AG04449 (cell line): ENCODE measurements around the gene PRELP.

Experiments used
- CTCF ChIA-PET: fragments of 350-600 bp; formaldehyde crosslinking; extraction: SDS; loops from one replicate; lab custom pipeline; 2021; ENCODE audit warnings: antibody characterized with exemption; lab: Yijun Ruan, JAX
- POLR2A ChIA-PET: fragments of 400-600, 350-600 bp; formaldehyde crosslinking; extraction: SDS; loops from one replicate; lab custom pipeline; 2020; ENCODE audit warnings: antibody characterized with exemption, inconsistent platforms; lab: Yijun Ruan, JAX
- DNase-seq: peaks from one replicate; pipeline ENCODE4 v3.0.0-alpha.2; 2010; ENCODE audit warnings: low read depth, low spot score
- H3K4me3 ChIP-seq: 2 replicates; pipeline ENCODE4 v1.5.1; 2011; ENCODE audit warnings: low read depth, mild to moderate bottlenecking, control low read depth, low read length
- TF ChIP-seq, protein P1 (sequence below): IDR thresholded peaks from one replicate; pipeline ENCODE4 v1.5.1; 2011; ENCODE audit warnings: mild to moderate bottlenecking, moderate library complexity, low read length, control low read depth, inconsistent platforms; ENCODE audit not compliant: insufficient read depth; ENCODE audit errors: missing control alignments

Gene PRELP

GRCh38 chr1:203456577-203456976 lies 19.0 kb upstream of the PRELP start:
- CTCF ChIA-PET: interaction anchor here (0.9 to 1.6 kb wide), 2 partner anchors 15 to 189 kb away, joined by 3 read pairs; no protein-coding TSS in a partner anchor
- POLR2A ChIA-PET: no interaction called here
- TF ChIP-seq, protein P1, sequence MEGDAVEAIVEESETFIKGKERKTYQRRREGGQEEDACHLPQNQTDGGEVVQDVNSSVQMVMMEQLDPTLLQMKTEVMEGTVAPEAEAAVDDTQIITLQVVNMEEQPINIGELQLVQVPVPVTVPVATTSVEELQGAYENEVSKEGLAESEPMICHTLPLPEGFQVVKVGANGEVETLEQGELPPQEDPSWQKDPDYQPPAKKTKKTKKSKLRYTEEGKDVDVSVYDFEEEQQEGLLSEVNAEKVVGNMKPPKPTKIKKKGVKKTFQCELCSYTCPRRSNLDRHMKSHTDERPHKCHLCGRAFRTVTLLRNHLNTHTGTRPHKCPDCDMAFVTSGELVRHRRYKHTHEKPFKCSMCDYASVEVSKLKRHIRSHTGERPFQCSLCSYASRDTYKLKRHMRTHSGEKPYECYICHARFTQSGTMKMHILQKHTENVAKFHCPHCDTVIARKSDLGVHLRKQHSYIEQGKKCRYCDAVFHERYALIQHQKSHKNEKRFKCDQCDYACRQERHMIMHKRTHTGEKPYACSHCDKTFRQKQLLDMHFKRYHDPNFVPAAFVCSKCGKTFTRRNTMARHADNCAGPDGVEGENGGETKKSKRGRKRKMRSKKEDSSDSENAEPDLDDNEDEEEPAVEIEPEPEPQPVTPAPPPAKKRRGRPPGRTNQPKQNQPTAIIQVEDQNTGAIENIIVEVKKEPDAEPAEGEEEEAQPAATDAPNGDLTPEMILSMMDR: no peak
- DNase-seq: no peak
- H3K4me3 ChIP-seq: no peak overlapping the region

- no peak overlapping the region for H3K4me3 ChIP-seq
- POLR2A ChIA-PET: no interaction called here
- no peak for DNase-seq
- CTCF ChIA-PET: interaction anchor here (2.5 kb wide), 1 partner anchor 119 kb away, joined by 9 read pairs; no protein-coding TSS in a partner anchor
- TF ChIP-seq, protein P1: no peak
Measured at GRCh38 chr1:203458078-203458477, 17.5 kb upstream of the PRELP start.

- ChIA-PET CTCF (interaction anchor here (1.2 to 2.5 kb wide), 2 partner anchors 10 to 120 kb away, joined by 3 to 9 read pairs; no protein-coding TSS in a partner anchor), POLR2A (interaction anchor here (0.6 kb wide), 1 partner anchor 23 kb away, joined by 3 read pairs; no protein-coding TSS in a partner anchor)
- TF ChIP-seq, protein P1: no peak
- DNase-seq: no peak
- no peak overlapping the region for H3K4me3 ChIP-seq
Measured at GRCh38 chr1:203459671-203460201, 15.9 kb upstream of the PRELP start.

- CTCF ChIA-PET: interaction anchor here (1.2 to 2.3 kb wide), 5 partner anchors 11 to 123 kb away, joined by 4 to 9 read pairs (median 6); no protein-coding TSS in a partner anchor
- POLR2A ChIA-PET: no interaction called here
- H3K4me3 ChIP-seq: no peak overlapping the region
- no peak for DNase-seq
- TF ChIP-seq, protein P1: no peak
Measured at GRCh38 chr1:203461717-203462116, 13.9 kb upstream of the PRELP start.

DNA sequence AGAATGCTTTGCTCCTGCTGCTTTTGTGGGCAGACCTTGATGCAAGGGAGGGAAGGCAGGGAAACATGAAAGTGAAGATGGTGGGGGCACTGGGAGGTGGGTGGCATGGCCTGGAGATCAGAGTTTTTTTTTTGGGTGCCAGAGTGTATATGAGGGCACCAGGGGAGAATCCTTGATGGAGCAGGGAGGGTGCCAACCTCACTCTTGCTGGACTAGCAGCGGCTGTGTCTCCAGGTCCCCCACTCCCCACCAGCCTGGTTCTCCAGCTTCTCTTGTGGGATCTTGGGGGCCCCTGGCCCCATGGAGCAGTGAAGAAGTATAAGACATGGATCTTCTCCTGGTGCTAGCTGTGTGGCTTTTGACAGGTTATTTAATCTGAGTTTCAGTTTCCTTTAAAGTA lies 13.5 kb upstream of the PRELP start:
- no peak overlapping the region for H3K4me3 ChIP-seq
- TF ChIP-seq, protein P1: no peak
- POLR2A ChIA-PET: no interaction called here

GRCh38 chr1:203462878-203463277 lies 12.7 kb upstream of the PRELP start:
- no peak overlapping the region for H3K4me3 ChIP-seq
- peak; percentile 65 for DNase-seq
- POLR2A ChIA-PET: no interaction called here
- CTCF ChIA-PET: interaction anchor here (1.1 to 4.8 kb wide), 8 partner anchors 12 to 240 kb away, joined by 3 to 32 read pairs (median 9); partner anchors contain the start of gene PRELP
- TF ChIP-seq, protein P1: no peak

More for the DNA sequence above, 13.5 kb upstream of the PRELP start:
- DNase-seq: no peak
- CTCF ChIA-PET: interaction anchor here (1.2 to 2.3 kb wide), 5 partner anchors 11 to 123 kb away, joined by 4 to 9 read pairs (median 6); no protein-coding TSS in a partner anchor
